SK-N-SH (cell line): ENCODE results near the gene DEFB125. TPM values are rescaled to one million over a fixed set of nuclear protein-coding genes. Genes with fewer than 3 reads are reported as not detected.

ENCODE experiments used
- CTCF ChIA-PET: fragments of 300-600, 350-600 bp; formaldehyde crosslinking; extraction: SDS; loops from one replicate; lab custom pipeline; 2021; lab: Yijun Ruan, JAX
- POLR2A ChIA-PET: fragments of 350-600 bp; sonication (Branson Sonifier 250); formaldehyde crosslinking; extraction: SDS; loops from one replicate; lab custom pipeline; 2020; ENCODE audit warnings: antibody characterized with exemption, inconsistent platforms; lab: Yijun Ruan, JAX
- DNase-seq: peaks from one replicate; pipeline ENCODE4 v3.0.0; 2012
- H2AFZ ChIP-seq: fragments of 200-600 bp; sonication (generic); 2 replicates; pipeline ENCODE4 v1.8.1; 2016; ENCODE audit warnings: antibody characterized with exemption, mild to moderate bottlenecking, low read depth
- H3F3A ChIP-seq: fragments of 200-600 bp; sonication (generic); replicated peaks from 2 replicates; pipeline ENCODE3; 2016; ENCODE audit warnings: antibody characterized with exemption, mild to moderate bottlenecking; ENCODE audit not compliant: insufficient read depth
- H3K27ac ChIP-seq, 2 experiments: fragments of 200-500 bp in 1 of 2; fragments of 200-600 bp in 1 of 2; sonication (Bioruptor generic) in 1 of 2; sonication (generic), shearing (Covaris generic) in 1 of 2; 2 replicates each; pipeline versions ENCODE4 v1.5.1 to v1.6.1; 2014 to 2016; ENCODE audit warnings: low read depth in 2 of 2, inconsistent platforms in 1 of 2, low read length in 1 of 2, mild to moderate bottlenecking in 1 of 2, mixed read lengths in 1 of 2
- H3K27me3 ChIP-seq: fragments of 200-600 bp; sonication (generic), shearing (Covaris generic); 2 replicates; pipeline ENCODE4 v1.6.1; 2016; ENCODE audit warnings: mixed run types; ENCODE audit not compliant: insufficient read depth
- H3K36me3 ChIP-seq, 2 experiments: fragments of 200-500 bp in 1 of 2; fragments of 200-600 bp in 1 of 2; sonication (Bioruptor generic) in 1 of 2; sonication (generic) in 1 of 2; replicated peaks in 1 of 2; 2 replicates each; pipeline versions ENCODE3 to v1.5.1; 2014 to 2016; ENCODE audit warnings: low read length in 1 of 2, mild to moderate bottlenecking in 1 of 2; ENCODE audit not compliant: insufficient read depth in 2 of 2, control insufficient read depth in 1 of 2
- H3K4me1 ChIP-seq, 2 experiments: fragments of 200-500 bp in 1 of 2; fragments of 200-600 bp in 1 of 2; sonication (Bioruptor generic) in 1 of 2; sonication (generic), shearing (Covaris generic) in 1 of 2; 2 replicates each; pipeline versions ENCODE4 v1.5.1 to v1.6.1; 2014 to 2016; ENCODE audit warnings: low read depth in 1 of 2, low read length in 1 of 2, mixed run types in 1 of 2; ENCODE audit not compliant: insufficient read depth in 2 of 2, control insufficient read depth in 1 of 2
- H3K4me2 ChIP-seq: fragments of 200-600 bp; sonication (generic), shearing (Covaris generic); 2 replicates; pipeline ENCODE4 v1.6.1; 2017; ENCODE audit warnings: mixed run types
- H3K4me3 ChIP-seq, 2 experiments: fragments of 200-500 bp in 1 of 2; fragments of 200-600 bp in 1 of 2; sonication (Bioruptor generic) in 1 of 2; sonication (generic), shearing (Covaris generic) in 1 of 2; 2 replicates each; pipeline versions ENCODE4 v1.5.1 to v1.8.1; 2014 to 2016; ENCODE audit warnings: low read depth in 2 of 2, inconsistent platforms in 1 of 2, low read length in 1 of 2, mild to moderate bottlenecking in 1 of 2, mixed read lengths in 1 of 2, moderate library complexity in 1 of 2
- H3K79me2 ChIP-seq: fragments of 200-600 bp; sonication (generic); 2 replicates; pipeline ENCODE4 v1.8.1; 2017; ENCODE audit warnings: mild to moderate bottlenecking; ENCODE audit not compliant: insufficient read depth
- H3K9ac ChIP-seq: fragments of 200-600 bp; sonication (generic); 2 replicates; pipeline ENCODE4 v1.6.1; 2017; ENCODE audit warnings: mixed run types
- H3K9me2 ChIP-seq: fragments of 200-600 bp; sonication (generic); 2 replicates; pipeline ENCODE4 v1.6.1; 2017; ENCODE audit warnings: mixed run types
- H3K9me3 ChIP-seq: fragments of 200-600 bp; sonication (generic); 2 replicates; pipeline ENCODE4 v1.6.1; 2017; ENCODE audit warnings: mixed run types, mild to moderate bottlenecking, moderate library complexity
- H4K20me1 ChIP-seq: fragments of 200-600 bp; sonication (generic); 2 replicates; pipeline ENCODE4 v1.6.1; 2017; ENCODE audit warnings: mild to moderate bottlenecking, mixed run types; ENCODE audit not compliant: insufficient read depth
- CHD2 ChIP-seq: fragments of 150-350 bp; IDR thresholded peaks from 2 replicates; pipeline ENCODE4 v1.6.1; 2018; ENCODE audit warnings: low read length; ENCODE audit not compliant: partially characterized antibody
- EP300 ChIP-seq, 2 experiments: IDR thresholded peaks; 2 replicates each; pipeline versions ENCODE4 v1.4.0 to v1.6.1; 2012; ENCODE audit warnings: borderline replicate concordance in 1 of 2, low read depth in 1 of 2, low read length in 1 of 2
- FOXM1 ChIP-seq: IDR thresholded peaks from 2 replicates; pipeline ENCODE4 v1.4.0; 2012; ENCODE audit warnings: low read depth, mild to moderate bottlenecking
- MEF2A ChIP-seq: IDR thresholded peaks from 2 replicates; pipeline ENCODE4 v1.4.0; 2012; ENCODE audit warnings: low read depth, borderline replicate concordance
- MXI1 ChIP-seq: IDR thresholded peaks from 2 replicates; pipeline ENCODE4 v1.6.1; 2012; ENCODE audit warnings: mild to moderate bottlenecking, low read depth, low read length, improper control_type of control experiment
- NFIC ChIP-seq: IDR thresholded peaks from 2 replicates; pipeline ENCODE4 v1.4.0; 2012; ENCODE audit warnings: borderline replicate concordance
- NRF1 ChIP-seq: IDR thresholded peaks from 2 replicates; pipeline ENCODE4 v1.6.1; 2012; ENCODE audit warnings: low read depth, mild to moderate bottlenecking, low read length
- POLR2AphosphoS5 ChIP-seq: IDR thresholded peaks from 2 replicates; pipeline ENCODE4 v1.6.1; 2012; ENCODE audit warnings: low read depth, low read length
- RAD21 ChIP-seq: IDR thresholded peaks from 2 replicates; pipeline ENCODE4 v1.6.1; 2012; ENCODE audit warnings: mild to moderate bottlenecking, low read length
- RFX5 ChIP-seq: IDR thresholded peaks from 2 replicates; pipeline ENCODE4 v1.6.1; 2012; ENCODE audit warnings: mild to moderate bottlenecking, improper control_type of control experiment, low read length
- TEAD4 ChIP-seq: IDR thresholded peaks from 2 replicates; pipeline ENCODE4 v1.4.0; 2012; ENCODE audit warnings: mild to moderate bottlenecking, borderline replicate concordance; ENCODE audit not compliant: insufficient read depth
- USF1 ChIP-seq: IDR thresholded peaks from 2 replicates; pipeline ENCODE4 v1.4.0; 2012; ENCODE audit warnings: low read depth, borderline replicate concordance
- USF2 ChIP-seq: fragments of 150-350 bp; IDR thresholded peaks from 2 replicates; pipeline ENCODE4 v1.6.1; 2017; ENCODE audit warnings: antibody characterized with exemption, low read length, low read depth, borderline replicate concordance
- ZBTB33 ChIP-seq: IDR thresholded peaks from 2 replicates; pipeline ENCODE4 v1.4.0; 2012; ENCODE audit warnings: low read depth, borderline replicate concordance
- WGBS: methylation state at CpG from one replicate; pipeline ENCODE4 v1.1.6; 2017; ENCODE audit warnings: low lambda C conversion rate; 5-methylcytosine and 5-hydroxymethylcytosine counted together
- polyA plus RNA-seq, 3 experiments: library from polyadenylated mRNA; depleted of rRNA; stranded (reverse); fragments of >200 nt; gene quantifications; 2 replicates each; pipeline ENCODE4 v1.2.3, GENCODE V29; 2012

DEFB125 gene
- polyA plus RNA-seq, 1 of the 3 experiments (the other 2 are of a cell fraction) = not detected

GRCh38 chr20:61230-61629 is 26.2 kb upstream of the DEFB125 start:
- ChIA-PET POLR2A (no interaction called here), CTCF (no interaction called here)
- Histone ChIP-seq H3K9me2 (no peaks in the 10 kb centered on the region), H3K9me3 (no peaks in the 10 kb centered on the region), H3K27me3 (no peaks in the 10 kb centered on the region), H3K27ac (no peak overlapping the region), H3K9ac (no peak overlapping the region), H3K4me2 (no peak overlapping the region), H2AFZ (no peak overlapping the region), H3K79me2 (no peaks in the 10 kb centered on the region), H3K36me3 (no peaks in the 10 kb centered on the region), H4K20me1 (no peaks in the 10 kb centered on the region), H3K4me1 (no peaks in the 10 kb centered on the region), H3F3A (no peaks in the 10 kb centered on the region), H3K4me3 (no peak overlapping the region)
- 56% methylated on average over 1 of the region's 1 CpG for WGBS
- DNase-seq = no peak
- TF ChIP-seq EP300 (IDR thresholded peaks at IDR 0.05; ENCODE audit: borderline replicate concordance in 1 of 2, low read depth in 1 of 2, low read length in 1 of 2) (no peak), ZBTB33 (no peak), USF2 (no peak)

GRCh38 chr20:61757-62156 is 25.7 kb upstream of the DEFB125 start:
- 38% methylated on average over 5 of the region's 5 CpGs for WGBS
- no peaks in the 10 kb centered on the region for H3K9me3 ChIP-seq
- ChIA-PET CTCF (no interaction called here), POLR2A (no interaction called here)
- H3K4me2 ChIP-seq = no peak overlapping the region
- no peaks in the 10 kb centered on the region for H4K20me1 ChIP-seq
- DNase-seq = no peak
- no peaks in the 10 kb centered on the region for H3K36me3 ChIP-seq
- H3F3A ChIP-seq = no peaks in the 10 kb centered on the region
- H2AFZ ChIP-seq = no peak overlapping the region
- no peak overlapping the region for H3K27ac ChIP-seq
- H3K9ac ChIP-seq = no peak overlapping the region
- H3K27me3 ChIP-seq = no peaks in the 10 kb centered on the region
- no peaks in the 10 kb centered on the region for H3K79me2 ChIP-seq
- no peak for TF ChIP-seq POLR2AphosphoS5
- no peak for TF ChIP-seq TEAD4
- no peak for TF ChIP-seq NRF1
- no peak for TF ChIP-seq MXI1
- no peak overlapping the region for H3K4me3 ChIP-seq
- H3K9me2 ChIP-seq = no peaks in the 10 kb centered on the region
- H3K4me1 ChIP-seq = no peaks in the 10 kb centered on the region

GRCh38 chr20:62487-62886 is 25.0 kb upstream of the DEFB125 start:
- Histone ChIP-seq H3K4me2 (no peak overlapping the region), H2AFZ (no peak overlapping the region), H3K79me2 (no peaks in the 10 kb centered on the region), H3F3A (no peaks in the 10 kb centered on the region), H3K9me3 (no peaks in the 10 kb centered on the region), H4K20me1 (no peaks in the 10 kb centered on the region), H3K4me3 (no peak overlapping the region), H3K9ac (no peak overlapping the region), H3K36me3 (no peaks in the 10 kb centered on the region), H3K27ac (no peak overlapping the region), H3K9me2 (no peaks in the 10 kb centered on the region), H3K27me3 (no peaks in the 10 kb centered on the region), H3K4me1 (no peaks in the 10 kb centered on the region)
- DNase-seq = no peak
- 34% methylated on average over 3 of the region's 3 CpGs for WGBS
- CTCF ChIA-PET = no interaction called here
- POLR2A ChIA-PET = no interaction called here
- no peak for TF ChIP-seq MXI1
- no peak for TF ChIP-seq RAD21
- TF ChIP-seq NFIC = no peak
- TF ChIP-seq USF2 = no peak
- no peak for TF ChIP-seq USF1
- TF ChIP-seq FOXM1 = no peak
- no peak for TF ChIP-seq CHD2
- TF ChIP-seq MEF2A = no peak
- no peak for TF ChIP-seq RFX5
